Activated CD8-positive, alpha-beta memory T cell treated with anti-CD3 and anti-CD28 coated beads for 24 hours (primary cell): Measurements from ENCODE around the gene FAM187B.
A peak's percentile ranks its signal among the peaks of the same experiment; 100 is the strongest.
"Not testable (repeated sequence)": the region's sequence is repeated elsewhere in the genome, so short reads cannot be mapped to it uniquely, and the experiment has no call there.

Experiments used
- DNase-seq: peaks from one replicate; pipeline ENCODE4 v3.0.0-alpha.2; 2020

FAM187B gene

DNA sequence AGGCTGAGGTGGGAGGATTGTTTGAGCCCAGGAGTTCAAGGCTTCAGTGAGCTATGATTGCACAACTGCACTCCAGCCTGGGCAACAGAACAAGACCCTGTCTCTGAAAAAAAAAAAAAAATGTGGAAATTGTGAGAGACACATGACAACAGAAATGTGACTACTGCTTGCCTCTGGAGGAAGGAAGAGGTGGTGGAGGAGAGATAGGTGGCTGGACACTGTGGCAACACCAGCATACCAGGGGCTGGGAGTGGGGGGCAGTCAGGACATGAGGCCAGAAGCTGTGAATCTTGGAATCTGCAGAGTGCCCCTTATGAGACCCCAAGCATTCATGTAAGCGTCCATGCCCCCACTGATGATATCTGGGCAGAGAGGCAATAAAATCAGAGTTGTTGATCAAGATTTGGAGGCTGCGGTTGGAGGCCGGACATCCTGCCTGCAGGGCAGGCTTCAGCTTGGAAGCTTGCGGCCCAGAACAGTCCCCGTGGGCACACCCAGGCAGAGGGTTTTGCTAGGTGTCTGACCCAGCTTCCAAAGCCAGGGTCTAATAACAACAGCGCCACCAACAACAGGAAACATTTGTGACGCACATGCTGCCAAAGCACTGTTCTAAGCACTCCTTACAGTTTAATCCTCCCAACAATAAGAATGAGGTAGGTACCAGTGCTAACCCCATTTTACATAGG lies 16.9 kb downstream of the FAM187B start:
- peak; percentile 78 for DNase-seq

DNA sequence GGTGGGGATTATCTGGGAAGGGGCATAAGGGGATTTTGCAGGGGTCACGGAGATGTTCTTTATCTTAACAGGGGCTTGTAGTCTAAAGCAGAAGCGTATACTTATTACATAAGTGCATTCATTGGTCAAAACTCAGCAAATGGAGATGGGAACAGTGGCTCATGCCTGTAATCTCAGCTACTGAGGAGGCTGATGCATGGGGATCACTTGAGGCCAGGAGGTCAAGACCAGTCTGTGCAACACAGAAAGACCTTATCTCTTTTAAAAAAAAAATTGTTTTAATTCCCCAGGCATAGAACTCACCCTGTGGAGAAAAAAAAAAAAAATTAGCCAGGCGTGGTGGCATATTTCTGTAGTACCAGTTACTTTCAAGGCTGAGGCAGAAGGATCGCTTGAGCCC lies 18.9 kb downstream of the FAM187B start:
- DNase-seq: no peak

DNA sequence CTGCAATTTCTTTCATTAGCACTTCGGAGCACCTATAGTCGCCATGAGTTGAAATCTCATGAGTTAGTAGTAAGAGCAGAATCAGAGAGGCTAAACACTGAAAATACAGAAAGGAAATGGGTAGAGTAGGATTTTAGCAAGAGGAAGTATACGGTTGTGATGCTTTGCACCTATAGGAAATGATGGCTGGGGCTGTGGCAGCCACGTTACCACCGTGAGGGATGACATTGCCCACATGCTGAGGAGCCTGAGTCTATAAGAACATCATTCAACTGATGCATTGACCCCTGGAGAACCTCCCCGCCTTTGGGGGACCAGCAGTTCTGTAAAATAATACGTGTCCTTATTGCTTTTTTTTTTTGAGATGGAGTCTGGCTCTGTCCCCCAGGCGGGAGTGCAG lies 20.4 kb downstream of the FAM187B start:
- peak; percentile 57 for DNase-seq

DNA sequence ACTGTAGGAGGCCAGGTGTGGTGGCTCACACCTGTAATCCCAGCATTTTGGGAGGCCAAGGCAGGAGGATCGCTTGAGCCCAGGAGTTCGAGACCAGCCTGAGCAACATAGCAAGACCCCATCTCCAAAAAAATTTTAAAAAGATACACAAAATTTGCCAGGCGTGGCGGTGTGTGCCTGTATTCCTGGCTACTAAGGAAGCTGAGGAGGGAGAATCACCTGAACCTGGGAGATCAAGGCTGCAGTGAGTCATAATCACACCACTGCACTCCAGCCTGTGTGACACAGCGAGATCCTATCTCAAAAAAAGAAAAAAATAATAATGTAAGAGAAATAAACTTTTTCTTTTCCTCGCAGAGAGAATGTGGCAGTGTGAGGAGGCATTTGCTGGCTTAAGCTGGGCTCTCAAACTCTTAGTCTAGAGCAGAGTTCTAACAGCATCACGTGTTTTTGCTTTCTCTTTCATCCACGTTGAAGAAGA lies 21.1 kb downstream of the FAM187B start:
- peak; percentile 59 for DNase-seq

DNA sequence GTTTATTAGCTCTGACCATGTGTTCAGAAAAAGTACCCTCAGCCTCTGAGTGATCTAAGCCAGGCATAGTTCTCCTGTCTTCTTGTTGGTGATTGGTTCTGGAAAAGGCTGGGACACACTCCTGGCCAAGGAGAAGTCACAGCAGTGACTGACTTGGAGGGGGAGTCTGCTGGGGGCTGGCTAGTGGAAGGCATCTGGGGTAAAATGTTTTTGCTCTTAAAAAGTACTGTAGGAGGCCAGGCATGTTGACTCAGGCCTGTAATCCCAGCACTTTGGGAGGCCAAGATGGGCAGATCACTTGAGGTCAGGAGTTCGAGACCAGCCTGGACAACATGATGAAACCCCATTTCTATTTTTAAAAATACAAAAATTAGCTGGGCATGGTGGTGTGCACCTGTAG lies 21.7 kb downstream of the FAM187B start:
- DNase-seq: no peak

DNA sequence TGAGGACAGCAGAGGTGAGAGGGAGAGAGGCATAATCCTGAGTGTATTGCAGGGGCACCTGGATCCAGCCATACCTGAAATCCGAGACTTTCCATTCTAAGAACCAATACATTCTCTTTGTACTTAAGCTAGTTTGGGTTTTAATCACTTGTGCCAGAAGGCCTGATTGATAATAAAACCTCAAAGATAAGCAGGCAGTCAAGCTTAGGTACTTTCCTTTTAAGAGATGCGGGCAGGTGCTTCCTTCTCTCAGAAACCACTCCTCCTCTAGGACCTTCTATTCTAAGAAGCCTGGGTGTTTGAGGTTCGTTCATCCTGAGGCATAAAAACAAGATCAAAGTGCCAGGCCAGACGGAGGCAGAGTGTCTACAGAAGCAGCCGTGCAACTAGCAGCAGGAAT lies 22.2 kb downstream of the FAM187B start:
- no peak for DNase-seq

DNA sequence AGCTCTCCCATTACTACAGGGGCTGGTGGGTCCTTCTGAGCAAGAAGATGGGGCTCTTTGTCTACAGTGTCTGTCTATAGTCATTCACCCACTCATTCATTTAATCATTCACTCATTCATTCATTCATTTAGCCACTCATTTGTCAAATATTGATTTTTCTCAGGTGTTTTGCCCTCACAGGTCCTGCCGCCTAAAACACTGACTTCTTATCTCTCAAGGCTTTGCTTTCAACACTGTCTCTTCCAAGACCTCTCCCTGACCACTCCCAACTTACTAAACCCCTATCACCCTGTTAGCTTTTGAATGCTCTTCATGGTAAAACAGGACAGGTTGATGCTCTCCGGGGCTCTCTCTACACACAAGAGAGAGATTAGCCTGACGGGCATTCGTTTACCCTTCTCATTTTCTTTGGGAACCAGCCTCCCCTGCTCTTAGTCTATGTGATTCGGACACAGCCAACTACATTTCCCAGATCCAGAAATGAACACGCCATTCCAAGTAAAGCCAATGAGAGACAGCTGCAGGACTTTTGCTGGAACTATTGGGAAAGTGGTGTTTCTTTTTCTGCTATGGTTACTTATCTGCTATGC lies 22.7 kb downstream of the FAM187B start:
- DNase-seq: no peak

DNA sequence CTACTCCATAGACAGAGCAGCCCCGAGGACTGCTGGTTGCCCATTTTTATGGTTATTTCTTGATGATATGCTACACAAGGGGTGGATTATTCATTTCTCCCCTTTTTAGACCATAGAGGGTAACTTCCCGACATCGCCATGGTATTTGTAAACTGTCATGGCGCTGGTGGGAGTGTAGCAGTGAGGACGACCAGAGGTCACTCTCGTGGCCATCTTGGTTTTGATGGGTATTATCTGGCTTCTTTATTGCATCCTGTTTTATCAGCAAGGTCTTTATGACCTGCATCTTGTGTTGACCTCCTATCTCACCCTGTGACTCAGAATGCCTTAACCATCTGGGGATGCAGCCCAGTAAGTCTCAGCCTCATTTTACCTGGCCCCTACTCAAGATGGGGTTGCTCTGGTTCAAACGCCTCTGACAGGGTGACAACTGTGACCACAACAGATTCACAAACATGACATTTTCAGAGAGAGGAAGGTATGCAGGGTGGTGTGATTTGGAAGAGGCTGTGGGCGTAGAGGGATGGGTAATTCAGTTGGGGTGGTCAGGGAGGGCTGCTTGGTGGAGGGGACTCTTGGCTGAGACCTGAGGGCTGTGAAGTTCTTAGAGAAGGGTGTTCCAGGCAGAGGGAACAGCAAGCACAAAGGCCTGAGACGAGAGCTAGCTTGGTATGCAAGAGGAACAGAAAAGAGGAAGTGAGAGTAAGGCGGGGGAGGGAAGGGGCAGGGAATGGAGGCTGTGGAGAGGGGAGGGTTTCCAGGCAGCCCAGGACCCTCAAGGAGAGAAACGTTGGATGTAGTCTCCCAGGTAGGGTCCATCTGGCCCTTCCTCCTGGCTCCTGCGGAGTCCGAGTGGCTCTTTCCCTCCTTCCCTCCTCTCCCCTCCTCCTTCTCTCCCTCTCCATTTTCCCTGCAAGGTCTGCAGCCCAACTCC lies 23.5 kb downstream of the FAM187B start:
- DNase-seq: no peak

DNA sequence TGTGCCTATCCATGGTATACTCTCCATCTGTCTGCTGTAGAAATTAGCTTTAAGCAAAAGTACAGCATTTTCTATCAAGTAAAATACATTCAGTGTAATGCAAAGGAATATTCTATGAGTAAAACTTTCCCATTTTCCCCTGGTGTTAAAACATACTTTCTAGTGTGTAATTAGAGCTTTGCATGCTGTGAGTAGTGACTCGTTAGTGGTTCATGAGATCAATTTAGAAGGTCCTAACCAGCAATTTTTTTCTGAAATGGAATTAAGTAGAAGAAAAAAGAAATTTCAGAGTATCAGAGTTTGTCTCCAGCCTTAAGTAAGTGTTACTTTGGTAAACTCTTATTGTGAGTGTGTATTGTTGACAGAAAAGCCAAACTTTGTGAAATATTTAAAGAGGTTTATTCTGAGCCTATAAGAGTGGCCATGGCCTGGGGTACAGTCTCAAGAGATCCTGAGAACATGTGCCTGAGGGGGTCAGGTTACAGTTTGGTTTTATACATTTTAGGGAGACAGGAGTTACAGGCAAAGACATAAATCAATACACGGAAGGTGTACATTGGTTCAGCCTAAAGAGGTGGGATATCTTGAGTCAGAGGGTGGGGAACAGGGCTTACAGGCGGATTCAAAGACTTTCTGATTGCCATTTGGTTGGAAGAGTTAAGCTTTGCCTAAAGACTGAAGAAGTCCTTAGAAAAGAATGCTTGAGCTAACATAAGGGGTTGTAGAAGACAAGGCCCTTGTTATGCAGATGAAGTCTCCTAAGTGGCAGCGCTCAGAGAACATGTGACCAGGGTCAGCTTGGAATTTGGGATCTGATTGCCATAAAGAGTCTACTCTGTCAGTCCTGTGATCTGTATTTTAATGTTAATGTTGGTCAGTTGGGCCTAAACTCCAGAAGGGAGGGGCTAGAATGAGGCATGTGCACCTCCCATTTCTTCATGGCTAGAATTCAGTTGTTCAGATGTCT lies 25.5 kb downstream of the FAM187B start:
- no peak for DNase-seq

DNA sequence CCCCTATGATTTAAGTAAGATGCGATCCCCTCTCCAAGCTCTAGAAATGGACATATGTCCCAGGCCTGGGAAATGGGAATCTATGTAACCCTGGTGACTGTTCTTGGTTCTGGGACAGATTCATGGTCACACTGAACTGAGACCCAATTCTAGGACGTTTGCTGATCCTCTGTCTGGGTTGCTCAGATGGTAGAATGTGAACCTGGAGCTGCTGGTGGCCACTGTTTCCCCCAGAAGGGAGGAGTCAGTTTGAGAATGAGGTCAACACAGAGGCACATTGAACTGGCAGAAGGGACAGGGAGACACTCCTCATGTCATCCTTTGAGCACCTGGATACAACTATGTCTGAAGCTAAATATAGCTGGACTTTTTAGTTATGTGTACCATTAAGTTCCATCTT lies 29.1 kb downstream of the FAM187B start:
- no peak for DNase-seq

DNA sequence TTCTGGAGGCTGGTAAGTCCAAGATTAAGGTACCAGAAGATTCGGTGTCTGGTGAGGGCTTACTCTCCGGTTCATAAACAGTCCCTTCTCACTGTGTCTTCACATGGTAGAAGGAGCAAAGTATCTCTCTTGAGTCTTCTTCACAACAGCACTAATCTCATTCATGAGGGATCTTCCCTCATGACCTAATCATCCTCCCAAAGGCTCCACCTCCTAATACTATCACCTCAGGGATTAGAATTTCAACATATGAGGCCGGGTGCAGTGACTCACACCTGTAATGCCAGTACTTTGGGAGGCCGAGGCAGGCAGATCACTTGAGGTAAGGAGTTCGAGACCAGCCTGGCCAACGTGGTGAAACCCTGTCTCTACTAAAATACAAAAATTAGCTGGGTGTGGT lies 31.7 kb downstream of the FAM187B start:
- DNase-seq: not testable (repeated sequence)

DNA sequence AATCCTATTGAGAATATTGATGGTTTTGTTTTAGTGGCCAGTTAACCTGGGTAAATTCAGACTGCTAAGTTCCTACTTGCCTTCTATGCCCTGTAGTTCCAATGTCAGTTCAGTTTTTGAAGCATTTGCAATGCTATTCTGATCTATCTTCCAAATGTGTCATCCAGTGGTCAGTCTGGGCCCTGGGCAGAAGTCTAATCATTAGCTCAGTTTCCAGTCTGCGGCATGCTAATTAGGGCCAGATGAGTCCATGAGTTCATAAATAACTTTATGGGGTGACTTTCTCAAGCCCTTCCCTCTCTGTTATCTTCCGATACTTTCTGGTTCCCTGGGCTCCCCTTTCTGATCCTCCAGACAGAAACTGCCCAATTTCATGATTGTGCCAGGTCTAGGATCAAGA lies 32.7 kb downstream of the FAM187B start:
- DNase-seq: no peak

DNA sequence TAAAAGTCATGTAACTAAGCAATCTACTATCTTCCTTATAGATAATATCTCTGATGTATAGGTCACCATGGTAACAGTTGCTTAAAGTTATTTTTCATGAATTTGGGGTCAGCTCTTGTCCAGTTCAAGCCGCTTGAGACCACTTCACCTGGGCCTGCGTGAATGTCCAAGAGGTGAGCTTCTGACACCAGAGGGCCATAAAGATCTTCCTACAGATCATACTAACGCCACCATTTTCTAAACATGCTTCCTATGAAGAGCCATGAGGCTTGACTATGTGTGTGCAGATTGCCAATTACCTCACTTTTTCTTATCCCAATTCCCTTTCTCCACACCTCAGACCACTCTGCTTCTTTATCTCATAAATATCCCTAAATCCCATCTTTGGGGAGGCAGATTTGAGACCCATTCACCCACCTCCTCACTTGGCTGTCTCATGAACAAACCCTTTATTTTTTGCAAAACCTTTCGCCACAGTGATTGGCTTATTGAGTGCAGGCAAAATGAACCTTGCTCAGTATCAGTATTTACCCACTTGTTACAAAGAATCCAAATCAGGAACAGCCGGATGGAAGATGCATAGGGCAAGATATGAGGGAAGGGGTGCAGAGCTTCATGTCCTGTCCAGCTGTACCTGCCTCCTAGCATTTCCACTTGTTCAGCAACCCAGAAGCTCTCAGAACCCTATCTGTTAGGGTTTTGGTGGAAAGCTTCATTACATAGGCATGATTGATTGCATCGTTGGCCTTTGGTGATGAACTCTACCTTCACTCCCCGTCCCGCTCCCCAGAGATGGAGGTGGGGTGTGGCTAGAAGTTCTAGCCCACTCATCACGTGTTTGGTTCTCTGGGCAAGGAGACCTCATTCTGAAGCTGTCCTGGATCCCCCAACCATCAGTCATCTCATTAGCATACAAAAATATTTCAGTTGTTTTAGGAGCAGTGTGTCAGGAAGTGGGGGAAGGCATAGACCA lies 34.2 kb downstream of the FAM187B start:
- no peak for DNase-seq

DNA sequence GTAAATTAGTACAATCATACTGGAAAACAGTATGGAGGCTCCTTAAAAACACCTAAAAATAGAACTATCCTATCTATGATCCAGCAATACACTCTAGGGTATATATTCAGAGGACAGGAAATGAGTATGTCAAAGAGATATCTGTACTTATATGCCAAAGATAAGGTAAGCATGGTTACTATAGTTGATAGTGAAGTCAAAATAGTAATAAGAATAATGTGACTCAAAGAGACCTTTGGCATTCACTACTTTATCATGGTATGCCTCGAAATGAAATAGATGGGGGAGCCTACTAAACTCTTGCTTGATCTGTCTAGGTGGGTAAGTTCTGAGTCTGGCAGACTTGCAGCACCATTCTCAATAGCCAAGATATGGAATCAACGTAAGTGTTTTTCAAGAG lies 43.7 kb downstream of the FAM187B start:
- no peak for DNase-seq

DNA sequence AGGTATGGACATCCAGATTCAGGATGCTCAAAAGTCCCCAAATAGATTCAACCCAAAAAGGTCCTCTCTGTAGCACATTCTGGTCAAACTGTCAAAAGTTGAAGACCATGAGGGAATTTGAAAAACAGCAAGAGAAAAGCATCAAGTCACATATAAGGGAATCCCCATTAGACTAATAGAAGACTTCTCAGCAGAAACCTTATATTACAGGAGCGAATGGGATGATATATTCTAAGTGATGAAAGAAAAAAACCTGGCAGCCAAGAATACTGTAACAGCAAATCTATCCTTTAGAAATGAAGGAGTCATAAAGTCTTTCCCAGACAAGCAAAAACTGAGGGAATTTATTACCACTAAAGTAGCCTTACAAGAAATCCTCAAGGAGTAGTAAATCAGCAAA lies 44.3 kb downstream of the FAM187B start:
- no peak for DNase-seq

DNA sequence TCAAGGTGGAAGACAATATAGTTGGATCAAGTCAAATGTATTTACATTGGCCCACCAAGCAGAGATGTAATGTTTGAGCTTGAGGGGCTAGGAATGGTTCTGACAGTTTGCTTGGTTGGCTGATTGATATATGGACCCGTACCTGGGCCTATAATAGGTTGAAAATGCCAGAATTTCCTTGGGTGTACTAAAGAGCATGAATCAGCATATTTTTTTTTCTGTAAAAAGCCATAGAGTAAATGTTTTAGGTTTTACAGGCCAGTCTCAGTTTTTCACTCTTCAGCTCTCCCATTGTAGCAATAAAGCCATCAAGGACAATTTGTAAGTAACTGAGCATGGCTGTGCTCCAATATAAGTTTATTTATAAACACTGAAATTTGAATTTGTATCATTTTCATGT lies 47.2 kb downstream of the FAM187B start:
- DNase-seq: no peak

DNA sequence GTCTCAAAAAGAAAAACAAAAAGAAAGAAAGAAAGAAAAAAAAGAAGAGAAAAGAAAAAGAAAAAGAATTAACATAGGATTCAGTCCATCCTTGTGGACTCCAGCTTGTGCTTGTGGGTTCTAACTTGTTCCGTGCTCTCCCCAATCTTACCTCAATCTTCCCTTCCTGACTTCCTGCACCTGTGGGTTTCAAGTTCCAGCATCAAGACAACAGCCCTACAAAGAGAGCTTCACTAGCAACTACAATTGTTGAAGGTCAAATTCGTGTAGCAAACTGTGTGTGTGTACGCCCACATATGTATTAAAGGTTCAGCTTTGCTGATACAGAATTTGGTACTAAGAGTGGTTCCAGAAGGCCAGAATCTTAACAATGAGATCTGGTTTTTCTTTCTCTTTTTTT lies 48.7 kb downstream of the FAM187B start:
- peak; percentile 41 for DNase-seq

DNA sequence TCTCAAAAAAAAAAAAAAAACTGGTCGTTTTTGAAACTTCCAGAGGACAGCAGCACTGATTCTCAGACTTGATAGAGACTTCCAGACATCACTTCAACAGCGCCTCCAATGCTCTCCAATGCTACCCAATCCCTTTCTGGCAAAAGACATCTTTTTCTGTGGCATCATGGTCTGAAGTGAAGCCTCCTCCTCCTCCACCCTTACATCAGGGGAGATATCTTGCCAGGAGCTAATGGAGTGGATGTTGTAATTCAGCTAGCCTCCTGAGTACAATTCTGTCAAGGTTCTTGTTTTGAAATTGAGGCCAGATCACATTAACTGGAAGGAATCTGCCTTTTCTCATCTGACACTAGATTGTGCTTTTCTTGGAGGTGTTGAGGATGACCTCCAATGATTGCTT lies 49.8 kb downstream of the FAM187B start:
- no peak for DNase-seq

DNA sequence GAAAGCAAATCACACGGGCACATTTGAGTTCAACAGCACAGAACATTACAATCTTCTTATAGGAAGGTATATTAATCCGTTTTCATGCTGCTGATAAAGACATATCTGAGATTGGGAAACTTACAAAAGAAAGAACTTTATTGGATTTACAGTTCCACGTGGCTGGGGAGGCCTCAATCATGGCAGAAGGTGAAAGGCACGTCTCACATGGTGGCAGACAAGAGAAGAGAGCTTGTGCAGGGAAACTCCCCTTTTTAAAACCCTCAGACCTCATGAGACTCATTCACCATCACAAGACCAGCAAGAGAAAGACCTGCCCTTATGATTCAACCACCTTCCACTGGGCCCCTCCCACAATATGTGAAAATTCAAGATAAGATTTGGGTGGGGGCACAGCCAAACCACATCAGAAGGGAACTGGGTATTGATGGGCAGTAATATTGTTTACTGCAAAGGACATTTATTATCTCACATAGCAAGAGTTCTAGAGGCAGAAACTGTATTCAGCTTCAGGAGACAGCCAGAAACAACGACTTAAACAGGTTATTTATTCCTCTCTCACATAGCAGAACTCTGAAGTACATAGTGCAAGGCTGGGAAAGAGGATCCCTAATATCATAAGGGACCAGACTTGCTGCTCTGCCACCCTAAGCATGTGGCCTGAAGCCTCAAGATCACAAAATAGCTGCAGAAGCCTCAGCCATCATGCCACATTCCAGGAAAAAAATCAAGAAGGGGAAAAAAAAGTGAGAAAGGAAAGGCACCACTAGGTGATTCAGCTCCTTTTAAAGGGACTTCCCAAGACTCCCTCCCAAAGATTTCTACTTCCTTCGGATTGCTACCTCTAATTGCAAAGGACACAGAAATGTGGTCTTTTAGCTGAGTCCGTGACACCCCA lies 50.9 kb downstream of the FAM187B start:
- peak; percentile 35 for DNase-seq

DNA sequence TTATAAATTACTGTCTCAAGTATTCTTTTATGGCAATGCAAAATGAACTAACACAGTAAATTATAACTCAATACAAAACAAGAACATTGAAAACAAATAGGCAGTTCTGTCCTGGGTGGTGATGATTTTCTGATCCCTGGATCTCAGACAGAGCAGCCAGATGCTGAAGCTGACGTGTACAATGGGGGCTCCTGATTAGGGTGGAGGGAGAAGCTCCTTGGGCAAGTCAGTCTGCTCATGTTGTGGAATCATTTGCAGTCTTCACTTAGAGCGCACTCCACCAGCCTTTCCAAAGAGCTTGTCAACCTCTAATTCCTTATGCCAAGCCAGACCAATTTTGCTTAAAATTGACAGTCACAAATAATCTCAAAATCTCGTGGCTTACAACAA lies 52.4 kb downstream of the FAM187B start:
- DNase-seq: peak; percentile 13
